ENCODE data around the gene WDR33. TPM values are rescaled to one million over a fixed set of nuclear protein-coding genes. Genes with fewer than 3 reads are reported as not detected.

Gene WDR33
- total RNA-seq (2012; rRNA removed), result 20.5 and 24.1 TPM in 2 replicates

- H3K9me3 ChIP-seq (replicated peaks; ENCODE audit: low read length), result no peaks in the 10 kb centered on the region
- H3K27me3 ChIP-seq (ENCODE audit: control insufficient read depth, insufficient read depth, low read length), result no peaks in the 10 kb centered on the region
- peaks cover 4% of the 10 kb centered on the region for H3K4me1 ChIP-seq (ENCODE audit: control insufficient read depth, insufficient read depth, low read length)
Observed at GRCh38 chr2:127810619-127811396, at the start of gene WDR33. Gene WDR33 (minus strand): TSS chr2:127811171. CDS start chr2:127770981, 40,190 bp downstream.

GRCh38 chr2:127860130-127860529 is 49.2 kb upstream of the WDR33 start:
- no peak overlapping the region for H3K4me3 ChIP-seq (ENCODE audit: low read length)
- H3K4me2 ChIP-seq (ENCODE audit: low read length), result no peak overlapping the region
- no peaks in the 10 kb centered on the region for H3K27me3 ChIP-seq (ENCODE audit: control insufficient read depth, insufficient read depth, low read length)
- H3K36me3 ChIP-seq (ENCODE audit: insufficient read depth, low read length), result peaks cover 27% of the 10 kb centered on the region
- no peaks in the 10 kb centered on the region for H3K9me3 ChIP-seq (replicated peaks; ENCODE audit: low read length)
- H3K4me1 ChIP-seq (ENCODE audit: control insufficient read depth, insufficient read depth, low read length), result peaks cover 6% of the 10 kb centered on the region
- no peak overlapping the region for H3K9ac ChIP-seq (ENCODE audit: low read depth, low read length)

More at GRCh38 chr2:127810619-127811396, at the start of gene WDR33:
- peak within 1 kb of the TSS; percentile 88 for H3K9ac ChIP-seq (ENCODE audit: low read depth, low read length)
- H3K36me3 ChIP-seq (ENCODE audit: insufficient read depth, low read length), result no peaks in the 10 kb centered on the region
- peak within 1 kb of the TSS; percentile 84 for H3K4me3 ChIP-seq (ENCODE audit: low read length)
- peak within 1 kb of the TSS; percentile 95 for H3K4me2 ChIP-seq (ENCODE audit: low read length)

GRCh38 chr2:127859712-127860085 is 48.7 kb upstream of the WDR33 start:
- H3K27me3 ChIP-seq (ENCODE audit: control insufficient read depth, insufficient read depth, low read length), result no peaks in the 10 kb centered on the region
- H3K9ac ChIP-seq (ENCODE audit: low read depth, low read length), result no peak overlapping the region
- no peak overlapping the region for H3K4me3 ChIP-seq (ENCODE audit: low read length)
- peaks cover 23% of the 10 kb centered on the region for H3K36me3 ChIP-seq (ENCODE audit: insufficient read depth, low read length)
- no peak overlapping the region for H3K4me2 ChIP-seq (ENCODE audit: low read length)
- H3K4me1 ChIP-seq (ENCODE audit: control insufficient read depth, insufficient read depth, low read length), result peaks cover 6% of the 10 kb centered on the region
- H3K9me3 ChIP-seq (replicated peaks; ENCODE audit: low read length), result no peaks in the 10 kb centered on the region

DNA sequence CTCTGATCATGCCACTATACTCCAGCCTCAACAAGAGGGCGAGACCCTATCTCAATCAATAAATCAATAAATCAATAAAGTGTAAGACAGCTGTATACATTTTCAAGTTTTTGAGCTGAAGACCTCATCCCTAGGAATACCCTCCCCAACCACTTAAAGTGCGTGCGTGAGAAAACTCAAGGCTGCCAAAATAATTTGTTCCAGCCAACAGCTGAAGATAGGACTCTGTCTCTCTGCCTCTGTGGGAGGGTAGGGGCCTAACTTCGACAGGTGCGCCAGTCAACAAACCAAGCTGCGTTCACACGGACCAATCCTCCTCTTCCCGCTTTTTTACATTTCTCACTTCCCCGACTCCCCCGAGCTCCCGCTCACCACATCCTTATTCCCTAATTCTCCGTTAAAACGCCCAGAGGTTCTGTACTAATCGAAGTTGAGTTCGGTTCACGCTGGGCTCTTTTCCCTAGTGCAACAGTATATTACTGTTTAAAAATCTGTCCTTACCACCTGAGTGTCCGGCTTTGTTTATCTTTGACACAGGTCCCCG is 46.4 kb upstream of the WDR33 start:
- H3K36me3 ChIP-seq (ENCODE audit: insufficient read depth, low read length), result peaks cover 10% of the 10 kb centered on the region
- H3K4me3 ChIP-seq (ENCODE audit: low read length), result peak overlapping the region; percentile 92
- H3K9ac ChIP-seq (ENCODE audit: low read depth, low read length), result peak overlapping the region; percentile 90

GRCh38 chr2:127853671-127854070 is 42.7 kb upstream of the WDR33 start:
- Histone ChIP-seq H3K27me3 (ENCODE audit: control insufficient read depth, insufficient read depth, low read length) (no peaks in the 10 kb centered on the region), H3K9me3 (replicated peaks; ENCODE audit: low read length) (no peaks in the 10 kb centered on the region), H3K4me3 (ENCODE audit: low read length) (no peak overlapping the region), H3K4me1 (ENCODE audit: control insufficient read depth, insufficient read depth, low read length) (peaks cover 6% of the 10 kb centered on the region), H3K9ac (ENCODE audit: low read depth, low read length) (no peak overlapping the region), H3K36me3 (ENCODE audit: insufficient read depth, low read length) (peaks cover 34% of the 10 kb centered on the region), H3K4me2 (ENCODE audit: low read length) (no peak overlapping the region)

More for the DNA sequence above, 46.4 kb upstream of the WDR33 start:
- H3K4me2 ChIP-seq (ENCODE audit: low read length), result peak overlapping the region; percentile 95
- H3K4me1 ChIP-seq (ENCODE audit: control insufficient read depth, insufficient read depth, low read length), result peaks cover 6% of the 10 kb centered on the region
- H3K27me3 ChIP-seq (ENCODE audit: control insufficient read depth, insufficient read depth, low read length), result no peaks in the 10 kb centered on the region
- no peaks in the 10 kb centered on the region for H3K9me3 ChIP-seq (replicated peaks; ENCODE audit: low read length)

DNA sequence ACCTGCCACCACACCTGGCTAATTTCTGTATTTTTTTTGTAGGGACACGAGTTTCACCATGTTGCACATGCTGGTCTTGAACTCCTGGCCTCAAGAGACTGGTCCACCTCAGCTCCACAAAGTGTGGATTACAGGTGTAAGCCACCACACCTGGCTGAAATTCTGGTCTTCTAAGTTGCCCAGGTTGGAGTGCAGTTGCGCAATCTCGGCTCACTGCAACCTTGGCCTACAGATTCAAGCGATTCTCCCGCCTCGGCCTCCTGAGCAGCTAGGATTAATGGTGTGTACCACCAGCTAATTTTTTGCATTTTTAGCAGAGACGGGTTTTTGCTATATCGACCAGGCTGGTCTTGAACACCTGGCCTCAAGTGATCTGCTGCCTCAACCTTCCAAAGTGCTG is 41.4 kb upstream of the WDR33 start:
- peaks cover 6% of the 10 kb centered on the region for H3K4me1 ChIP-seq (ENCODE audit: control insufficient read depth, insufficient read depth, low read length)
- H3K27me3 ChIP-seq (ENCODE audit: control insufficient read depth, insufficient read depth, low read length), result no peaks in the 10 kb centered on the region
- H3K4me2 ChIP-seq (ENCODE audit: low read length), result no peak overlapping the region
- H3K9me3 ChIP-seq (replicated peaks; ENCODE audit: low read length), result no peaks in the 10 kb centered on the region
- H3K4me3 ChIP-seq (ENCODE audit: low read length), result no peak overlapping the region
- H3K36me3 ChIP-seq (ENCODE audit: insufficient read depth, low read length), result peaks cover 41% of the 10 kb centered on the region
- no peak overlapping the region for H3K9ac ChIP-seq (ENCODE audit: low read depth, low read length)

- Histone ChIP-seq H3K9ac (ENCODE audit: low read depth, low read length) (no peak overlapping the region), H3K4me3 (ENCODE audit: low read length) (no peak overlapping the region), H3K36me3 (ENCODE audit: insufficient read depth, low read length) (peaks cover 60% of the 10 kb centered on the region), H3K27me3 (ENCODE audit: control insufficient read depth, insufficient read depth, low read length) (no peaks in the 10 kb centered on the region), H3K4me1 (ENCODE audit: control insufficient read depth, insufficient read depth, low read length) (no peaks in the 10 kb centered on the region), H3K4me2 (ENCODE audit: low read length) (no peak overlapping the region), H3K9me3 (replicated peaks; ENCODE audit: low read length) (no peaks in the 10 kb centered on the region)
Observed at GRCh38 chr2:127847931-127848330, 37.0 kb upstream of the WDR33 start.

DNA sequence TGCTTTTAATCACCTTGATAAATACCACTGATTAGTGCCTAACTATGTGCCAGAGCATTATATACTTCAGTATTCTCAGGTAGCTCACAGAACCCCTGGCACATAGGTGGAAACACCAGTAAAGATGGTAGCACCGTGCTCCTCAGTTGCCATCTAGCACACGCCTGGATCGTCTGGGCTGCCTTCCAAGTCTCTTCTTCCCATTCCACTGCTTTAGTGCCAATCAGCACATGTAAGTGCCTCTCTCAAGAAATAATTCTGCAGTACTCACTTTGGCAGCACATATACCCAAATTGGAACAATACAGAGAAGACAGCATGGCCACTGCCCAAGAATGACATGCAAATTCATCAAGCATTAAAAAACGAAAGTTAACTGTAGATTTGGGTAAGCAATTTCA is 34.0 kb upstream of the WDR33 start:
- Histone ChIP-seq H3K4me1 (ENCODE audit: control insufficient read depth, insufficient read depth, low read length) (no peaks in the 10 kb centered on the region), H3K36me3 (ENCODE audit: insufficient read depth, low read length) (peaks cover 41% of the 10 kb centered on the region), H3K4me2 (ENCODE audit: low read length) (no peak overlapping the region), H3K9ac (ENCODE audit: low read depth, low read length) (no peak overlapping the region), H3K27me3 (ENCODE audit: control insufficient read depth, insufficient read depth, low read length) (no peaks in the 10 kb centered on the region), H3K9me3 (replicated peaks; ENCODE audit: low read length) (no peaks in the 10 kb centered on the region), H3K4me3 (ENCODE audit: low read length) (no peak overlapping the region)

DNA sequence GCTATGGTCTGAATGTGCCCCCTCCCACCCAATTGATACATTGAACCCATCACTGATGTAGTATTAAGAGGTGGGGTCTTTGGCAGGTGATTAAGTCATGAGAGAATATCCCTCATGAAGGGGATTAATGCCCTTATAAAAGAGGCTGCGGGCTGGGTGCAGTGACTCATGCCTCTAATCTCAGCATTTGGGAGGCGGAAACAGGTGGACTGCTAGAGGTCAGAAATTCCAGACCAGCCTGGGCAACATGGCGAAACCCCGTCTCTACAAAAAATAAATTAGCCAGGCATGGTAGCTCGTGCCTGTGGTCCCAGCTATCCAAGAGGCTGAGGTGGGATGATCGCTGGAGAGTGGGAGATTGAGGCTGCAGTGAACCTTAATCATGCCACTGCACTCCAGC is 32.7 kb upstream of the WDR33 start:
- H3K4me3 ChIP-seq (ENCODE audit: low read length), result no peak overlapping the region
- H3K4me1 ChIP-seq (ENCODE audit: control insufficient read depth, insufficient read depth, low read length), result no peaks in the 10 kb centered on the region
- H3K4me2 ChIP-seq (ENCODE audit: low read length), result no peak overlapping the region
- peaks cover 31% of the 10 kb centered on the region for H3K36me3 ChIP-seq (ENCODE audit: insufficient read depth, low read length)
- no peaks in the 10 kb centered on the region for H3K9me3 ChIP-seq (replicated peaks; ENCODE audit: low read length)
- no peak overlapping the region for H3K9ac ChIP-seq (ENCODE audit: low read depth, low read length)
- no peaks in the 10 kb centered on the region for H3K27me3 ChIP-seq (ENCODE audit: control insufficient read depth, insufficient read depth, low read length)

DNA sequence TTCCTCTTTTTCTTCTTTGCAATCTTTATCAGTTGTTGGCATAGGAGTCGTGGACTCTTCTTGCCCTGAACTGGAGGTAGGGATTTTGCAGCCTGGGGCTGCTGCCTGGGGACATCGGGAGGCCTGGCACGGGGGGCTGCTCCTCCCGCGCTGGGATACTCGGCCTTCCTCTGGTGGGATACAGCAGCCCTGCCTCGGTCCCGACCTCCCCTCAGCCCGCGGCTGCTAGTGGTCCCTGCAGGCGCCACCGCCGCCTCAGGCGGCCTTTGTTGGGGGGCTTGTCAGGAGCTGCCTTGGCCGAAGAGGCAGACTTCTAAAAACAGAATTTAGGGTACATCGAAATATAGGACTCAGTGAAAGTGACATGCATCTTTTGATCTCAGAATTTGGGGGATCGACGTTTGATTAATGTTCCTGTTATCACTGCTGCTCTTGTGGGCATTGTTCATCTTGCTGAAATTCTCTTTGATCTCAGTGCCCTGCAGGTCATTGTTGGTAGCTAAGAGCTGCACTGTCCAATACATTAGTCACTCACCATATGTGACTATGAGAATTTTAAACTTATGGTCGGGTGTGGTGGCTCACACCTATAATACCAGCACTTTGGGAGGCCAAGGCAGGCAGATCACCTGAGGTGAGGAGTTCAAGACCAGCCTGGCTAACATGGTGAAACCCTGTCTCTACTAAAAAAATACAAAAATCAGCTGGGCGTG is 30.7 kb upstream of the WDR33 start:
- Histone ChIP-seq H3K9me3 (replicated peaks; ENCODE audit: low read length) (no peaks in the 10 kb centered on the region), H3K27me3 (ENCODE audit: control insufficient read depth, insufficient read depth, low read length) (no peaks in the 10 kb centered on the region), H3K4me3 (ENCODE audit: low read length) (no peak overlapping the region), H3K36me3 (ENCODE audit: insufficient read depth, low read length) (peaks cover 18% of the 10 kb centered on the region), H3K9ac (ENCODE audit: low read depth, low read length) (no peak overlapping the region), H3K4me2 (ENCODE audit: low read length) (no peak overlapping the region), H3K4me1 (ENCODE audit: control insufficient read depth, insufficient read depth, low read length) (no peaks in the 10 kb centered on the region)

- Histone ChIP-seq H3K4me3 (ENCODE audit: low read length) (no peak overlapping the region), H3K27me3 (ENCODE audit: control insufficient read depth, insufficient read depth, low read length) (no peaks in the 10 kb centered on the region), H3K4me1 (ENCODE audit: control insufficient read depth, insufficient read depth, low read length) (no peaks in the 10 kb centered on the region), H3K9ac (ENCODE audit: low read depth, low read length) (no peak overlapping the region), H3K9me3 (replicated peaks; ENCODE audit: low read length) (no peaks in the 10 kb centered on the region), H3K36me3 (ENCODE audit: insufficient read depth, low read length) (peaks cover 14% of the 10 kb centered on the region), H3K4me2 (ENCODE audit: low read length) (no peak overlapping the region)
Observed at GRCh38 chr2:127840893-127841292, 29.9 kb upstream of the WDR33 start.

Measured in skeletal muscle satellite cell (primary cell).